HG03378 (cell line): ENCODE results near the gene MRPS34.

Experiments used
- ATAC-seq: cut with Tn5 transposase; IDR thresholded peaks from one replicate; pipeline ENCODE4 v1.9.1; 2021; ENCODE audit warnings: mild to moderate bottlenecking, moderate library complexity; ENCODE audit not compliant: unreplicated experiment

The MRPS34 gene

DNA sequence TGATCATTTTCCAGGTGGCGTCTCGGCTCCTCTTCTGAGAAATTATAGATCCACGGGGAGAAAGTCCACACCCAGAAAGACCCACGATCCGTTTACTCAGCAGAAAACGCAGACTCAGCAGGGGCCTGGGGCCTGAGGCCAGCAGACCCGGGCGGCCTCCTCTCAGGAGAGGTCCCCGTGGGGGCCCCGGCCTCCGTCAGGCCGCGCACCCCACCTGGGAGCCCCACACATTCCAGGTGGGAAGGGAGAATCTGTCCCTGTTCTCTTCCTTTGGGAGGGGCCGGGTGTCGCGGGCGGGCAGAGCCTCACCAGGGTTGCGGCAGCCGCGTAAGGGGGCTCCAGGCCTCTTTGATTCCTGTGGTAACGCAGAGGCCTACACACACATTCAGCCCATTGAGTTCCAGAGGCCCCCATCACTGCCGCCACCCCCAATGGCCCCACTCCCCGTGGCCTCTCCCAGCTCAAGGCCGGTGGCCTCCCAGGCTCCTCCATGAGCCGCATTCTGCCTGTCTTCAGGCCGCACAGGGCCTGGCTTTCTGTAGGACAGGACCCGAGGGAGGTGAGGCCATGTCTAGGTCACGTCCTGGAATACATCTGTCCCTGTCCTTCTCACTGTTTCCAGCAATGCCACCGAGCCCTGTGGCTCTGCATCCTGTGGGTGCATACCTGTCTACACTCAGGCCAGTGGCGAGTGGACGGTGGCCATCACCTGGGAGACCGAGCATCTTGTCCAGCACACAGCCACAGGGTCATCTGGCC lies 22.2 kb upstream of the MRPS34 start:
- no peak for ATAC-seq

- ATAC-seq, result no peak
Measured at GRCh38 chr16:1794221-1794871, 21.4 kb upstream of the MRPS34 start.

GRCh38 chr16:1793578-1794220 lies 20.8 kb upstream of the MRPS34 start, which contains the start of gene IGFALS:
Gene IGFALS, minus strand, starts transcription at chr16:1793705. Its CDS starts 53 bp downstream, at chr16:1793652.
- no peak for ATAC-seq

GRCh38 chr16:1792836-1793577 lies 20.1 kb upstream of the MRPS34 start:
- ATAC-seq, result no peak

DNA sequence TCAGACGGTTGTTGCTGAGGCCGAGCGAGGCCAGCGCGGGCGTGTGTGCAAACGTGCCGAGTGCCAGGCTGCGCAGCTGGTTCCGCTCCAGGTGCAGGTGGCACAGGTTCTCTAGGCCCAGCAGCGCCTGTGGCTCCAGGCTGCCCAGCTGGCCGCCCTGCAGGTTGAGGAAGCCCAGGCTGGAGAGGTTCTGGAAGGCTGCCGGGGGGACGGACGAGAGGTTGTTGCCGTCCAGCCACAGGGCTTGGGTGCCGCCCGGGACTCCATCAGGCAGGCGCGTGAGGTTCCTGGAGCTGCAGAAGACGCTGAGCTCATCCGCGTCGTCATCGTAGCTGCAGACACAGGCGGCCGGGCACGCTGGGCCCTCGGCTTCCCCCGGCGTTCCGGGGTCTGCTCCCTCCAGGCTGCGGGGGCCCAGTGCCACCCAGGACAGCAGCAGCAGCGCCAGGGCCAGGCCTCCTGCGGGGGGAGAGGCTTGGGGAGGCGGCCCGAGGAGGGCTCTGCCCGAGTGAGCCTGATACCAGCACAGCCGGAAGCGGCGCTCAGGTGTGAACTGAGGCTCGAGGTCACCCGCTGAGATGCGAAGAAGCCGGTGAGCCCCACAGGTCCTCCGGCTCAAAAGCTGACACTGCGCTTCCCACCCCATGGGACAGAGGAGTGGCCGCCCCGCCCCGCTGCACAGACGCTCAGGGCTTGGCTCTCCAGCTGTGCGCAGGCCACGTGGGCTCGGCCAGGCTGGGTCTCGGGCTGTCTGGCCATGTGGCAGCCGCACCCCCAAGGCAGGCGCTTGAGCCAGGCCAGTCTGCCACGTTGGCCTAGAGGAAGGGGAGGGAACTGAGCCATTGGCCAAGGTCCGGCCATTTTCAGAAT lies 19.2 kb upstream of the MRPS34 start:
- no peak for ATAC-seq

- no peak for ATAC-seq
Measured at GRCh38 chr16:1791256-1791942, 18.5 kb upstream of the MRPS34 start.

GRCh38 chr16:1790611-1791255 lies 17.8 kb upstream of the MRPS34 start:
- no peak for ATAC-seq

- no peak for ATAC-seq
Measured at GRCh38 chr16:1790261-1790610, 17.3 kb upstream of the MRPS34 start.

DNA sequence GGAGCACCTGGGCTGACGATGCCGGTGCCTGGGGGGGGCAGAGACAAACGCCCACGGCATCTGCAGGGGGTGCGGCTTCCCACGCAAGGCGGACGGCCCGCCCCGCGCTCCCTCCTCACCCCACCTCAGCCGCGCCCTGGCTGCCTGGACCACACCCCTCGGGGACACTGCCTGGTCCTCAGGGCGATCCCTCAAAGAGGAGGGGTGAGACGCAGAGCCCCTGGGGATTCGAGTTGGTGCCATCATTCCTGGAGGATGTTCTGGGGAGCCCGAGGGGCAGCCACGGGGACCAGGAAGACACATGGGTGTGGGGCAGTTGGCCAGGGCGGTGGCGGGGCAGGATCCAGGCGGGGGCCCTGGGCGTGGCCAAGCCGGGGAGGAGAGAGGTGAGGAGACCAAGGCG lies 16.7 kb upstream of the MRPS34 start:
- no peak for ATAC-seq

- ATAC-seq, result no peak
Measured at GRCh38 chr16:1788708-1789100, 15.8 kb upstream of the MRPS34 start.

DNA sequence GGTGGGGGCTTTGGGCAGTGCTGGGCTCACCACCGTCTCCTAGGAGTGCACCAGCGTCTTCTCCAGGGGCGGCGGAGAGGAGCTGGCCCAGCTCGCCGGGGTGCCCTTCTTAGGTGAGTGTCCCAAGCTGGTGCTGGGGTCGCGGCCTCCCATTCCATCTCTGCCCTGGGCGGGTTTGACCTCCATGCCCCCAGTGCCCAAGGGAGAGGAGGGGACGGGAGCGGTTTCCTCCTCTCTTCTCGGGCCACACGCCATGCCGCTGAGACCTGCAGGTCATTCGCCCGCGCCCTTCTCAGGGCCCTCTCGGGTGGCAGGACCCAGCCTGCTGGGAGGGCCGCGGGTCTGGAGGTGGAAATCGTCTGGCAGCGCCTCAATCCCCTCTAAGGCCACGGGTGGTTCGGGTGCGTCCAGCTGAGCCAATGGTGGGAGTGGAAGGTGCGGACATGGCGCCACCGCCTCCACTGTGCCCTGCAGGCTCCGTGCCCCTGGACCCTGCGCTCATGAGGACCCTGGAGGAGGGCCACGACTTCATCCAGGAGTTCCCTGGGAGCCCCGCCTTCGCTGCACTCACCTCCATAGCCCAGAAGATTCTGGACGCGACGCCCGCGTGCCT lies 15.3 kb upstream of the MRPS34 start:
- no peak for ATAC-seq

GRCh38 chr16:1787322-1788094 lies 14.6 kb upstream of the MRPS34 start:
- ATAC-seq, result no peak

GRCh38 chr16:1787056-1787321 lies 14.1 kb upstream of the MRPS34 start:
- no peak for ATAC-seq

DNA sequence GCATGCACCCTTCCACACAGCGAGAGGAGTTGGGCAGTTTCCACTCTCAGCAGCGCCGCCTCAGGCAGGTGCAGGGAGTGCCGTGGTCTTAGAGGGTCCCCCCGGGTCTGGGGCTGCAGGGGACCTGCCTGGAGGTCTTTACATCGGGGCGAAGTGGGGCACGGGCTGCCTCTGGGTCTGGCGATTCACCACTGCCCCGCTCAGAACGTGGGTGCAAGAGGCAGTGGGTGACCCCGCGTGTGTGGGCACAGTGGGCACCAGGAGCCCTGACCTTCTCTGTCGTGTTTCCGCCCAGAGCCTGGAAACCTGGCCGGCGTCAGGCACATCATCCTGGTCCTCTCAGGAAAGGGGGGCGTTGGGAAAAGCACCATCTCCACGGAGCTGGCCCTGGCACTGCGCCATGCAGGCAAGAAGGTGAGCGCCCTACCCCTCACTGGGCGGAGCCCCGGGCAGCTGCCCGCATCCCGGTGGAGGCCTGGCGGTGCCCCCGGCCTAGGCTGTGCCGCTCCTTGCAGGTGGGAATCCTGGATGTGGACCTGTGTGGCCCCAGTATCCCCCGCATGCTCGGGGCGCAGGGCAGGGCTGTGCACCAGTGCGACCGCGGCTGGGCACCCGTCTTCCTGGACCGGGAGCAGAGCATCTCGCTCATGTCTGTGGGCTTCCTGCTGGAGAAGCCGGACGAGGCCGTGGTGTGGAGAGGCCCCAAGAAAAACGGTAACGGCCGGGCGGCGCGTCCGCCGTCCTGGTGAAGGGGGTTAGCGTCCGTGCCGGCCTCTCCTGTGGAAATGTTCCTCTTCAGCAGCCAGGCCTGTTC lies 13.5 kb upstream of the MRPS34 start:
- ATAC-seq, result no peak

- no peak for ATAC-seq
Measured at GRCh38 chr16:1785846-1786170, 12.9 kb upstream of the MRPS34 start.

DNA sequence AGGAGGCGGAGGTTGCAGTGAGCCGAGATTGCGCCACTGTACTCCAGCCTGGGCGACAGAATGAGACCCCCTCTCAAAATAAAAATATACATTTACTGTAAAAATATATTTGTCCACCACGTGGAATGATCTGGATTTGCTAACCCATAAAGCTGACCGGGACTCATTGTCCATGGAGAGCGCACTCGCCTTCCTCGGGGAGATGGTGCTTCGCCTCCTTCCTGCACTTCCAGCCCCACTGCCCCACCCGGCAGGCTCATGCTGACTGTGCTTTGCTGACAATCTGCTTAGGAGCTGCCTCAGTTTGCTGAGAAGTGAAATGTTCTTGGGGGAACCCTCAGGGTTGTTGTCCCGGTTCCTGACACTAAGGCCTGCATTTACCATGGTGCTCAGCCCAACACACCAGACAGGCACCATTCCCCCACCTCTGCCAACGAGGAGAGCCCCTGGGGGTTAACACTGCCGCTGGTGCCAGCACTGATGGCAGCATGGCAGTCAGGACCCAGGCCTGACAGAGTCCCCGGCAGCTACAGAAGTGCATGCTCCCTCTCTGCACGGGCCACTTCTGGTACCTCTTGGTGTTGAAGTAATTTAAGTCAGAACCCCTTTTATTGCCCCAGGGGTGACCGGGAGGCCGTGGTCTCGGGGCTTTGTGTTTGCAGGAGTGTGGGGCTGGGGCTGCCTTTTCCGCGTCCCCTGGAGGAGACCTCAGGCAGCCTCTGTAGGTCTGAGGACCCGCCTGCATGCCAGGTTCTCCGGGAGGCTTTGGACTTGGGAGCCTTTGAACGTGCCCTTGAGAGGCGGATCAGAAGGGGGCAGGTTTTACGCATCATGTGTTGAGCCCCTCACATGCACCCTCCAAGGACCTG lies 12.3 kb upstream of the MRPS34 start:
- ATAC-seq, result no peak
